Panc1 (cell line): Measurements from ENCODE around the gene TNRC6C. TPM values are rescaled to one million over a fixed set of nuclear protein-coding genes. Genes with fewer than 3 reads are reported as not detected.

Source experiments
- ATAC-seq: fragments of 200-7000 bp; cut with Tn5 transposase; 2 replicates; pipeline ENCODE4 v1.9.1; 2020; ENCODE audit warnings: mild to moderate bottlenecking, moderate library complexity
- BruUV-seq: library from RNA; stranded (reverse); fragments of 400-500 nt; replicated peaks from 2 replicates; lab custom pipeline; 2021; lab: Mats Ljungman, UMichigan
- CTCF ChIA-PET: fragments of 300-600 bp; sonication (Branson Sonifier 250); formaldehyde crosslinking; loops from one replicate; lab custom pipeline; 2022; ENCODE audit warnings: antibody characterized with exemption; lab: Charles Lee
- POLR2A ChIA-PET: fragments of 300-600 bp; sonication (Branson Sonifier 250); formaldehyde crosslinking; loops from one replicate; lab custom pipeline; 2022; ENCODE audit warnings: antibody characterized with exemption; lab: Charles Lee
- DNase-seq: peaks from one replicate; pipeline ENCODE4 v3.0.0-alpha.2; 2010; ENCODE audit warnings: low read depth, low spot score
- H3K27ac ChIP-seq: 2 replicates; pipeline ENCODE4 v1.5.1; 2011; ENCODE audit warnings: mild to moderate bottlenecking, low read length, inconsistent platforms
- H3K27me3 ChIP-seq: fragments of 200-500 bp; sonication (Bioruptor generic); 2 replicates; pipeline ENCODE4 v1.6.0; 2014; ENCODE audit warnings: low read length, inconsistent platforms; ENCODE audit not compliant: control insufficient read depth, insufficient read depth
- H3K36me3 ChIP-seq: fragments of 200-500 bp; sonication (Bioruptor generic); 2 replicates; pipeline ENCODE4 v1.5.1; 2014; ENCODE audit warnings: inconsistent platforms, mild to moderate bottlenecking, low read length, moderate library complexity; ENCODE audit not compliant: control insufficient read depth, insufficient read depth
- H3K4me1 ChIP-seq: 2 replicates; pipeline ENCODE4 v1.5.1; 2011; ENCODE audit warnings: inconsistent platforms, mild to moderate bottlenecking, low read length, moderate library complexity; ENCODE audit not compliant: control insufficient read depth, insufficient read depth
- H3K4me3 ChIP-seq, 2 experiments: 2 replicates each; pipeline ENCODE4 v1.5.1; 2011 to 2012; ENCODE audit warnings: low read depth in 2 of 2, low read length in 2 of 2, mild to moderate bottlenecking in 2 of 2, inconsistent platforms in 1 of 2, moderate library complexity in 1 of 2
- H3K9me3 ChIP-seq: fragments of 200-500 bp; sonication (Bioruptor generic); 2 replicates; pipeline ENCODE4 v1.5.1; 2014; ENCODE audit warnings: low read depth, mild to moderate bottlenecking, inconsistent platforms, low read length, moderate library complexity; ENCODE audit not compliant: control insufficient read depth, insufficient read depth
- POLR2AphosphoS5 ChIP-seq: IDR thresholded peaks from 2 replicates; pipeline ENCODE4 v1.6.1; 2012; ENCODE audit warnings: mild to moderate bottlenecking, low read depth, low read length, moderate library complexity
- SIN3A ChIP-seq: IDR thresholded peaks from 2 replicates; pipeline ENCODE4 v1.6.1; 2012; ENCODE audit warnings: low read depth, mild to moderate bottlenecking, low read length, moderate library complexity, borderline replicate concordance; ENCODE audit not compliant: insufficient read depth
- TCF7L2 ChIP-seq: IDR thresholded peaks from 2 replicates; pipeline ENCODE4 v1.6.1; 2011; ENCODE audit warnings: mild to moderate bottlenecking, low read depth, low read length, inconsistent platforms
- in situ Hi-C: cut with HindIII; loops from 2 replicates; pipeline ENCODE4 v1.10.0; 2016; ENCODE audit warnings: low sequenced_read_pairs, low pct_unique_long_range_greater_than_20kb
- intact Hi-C: fragments of 100-400 bp; cut with micrococcal nuclease; formaldehyde crosslinking; loops from one replicate; pipeline ENCODE4 v1.10.0; 2022; ENCODE audit not compliant: unreplicated experiment
- total RNA-seq: library from RNA; stranded (reverse); gene quantifications from one replicate; pipeline ENCODE4 v1.2.1, GENCODE V29; 2021; ENCODE audit not compliant: unreplicated experiment
- TF ChIP-seq, protein P1 (sequence below): fragments of 450-650 bp; IDR thresholded peaks from 2 replicates; pipeline ENCODE4 v1.5.1; 2017; ENCODE audit warnings: mild to moderate bottlenecking
- TF ChIP-seq, protein P2 (sequence below), 2 experiments: IDR thresholded peaks; 2 replicates each; pipeline ENCODE4 v1.6.1; 2011 to 2012; ENCODE audit warnings: low read depth in 2 of 2, control low read depth in 1 of 2, low read length in 1 of 2, mild to moderate bottlenecking in 1 of 2, moderate library complexity in 1 of 2; ENCODE audit not compliant: insufficient read depth in 1 of 2

The TNRC6C gene
- total RNA-seq, 1 experiment from 2014 or later, result 10.1 TPM

DNA sequence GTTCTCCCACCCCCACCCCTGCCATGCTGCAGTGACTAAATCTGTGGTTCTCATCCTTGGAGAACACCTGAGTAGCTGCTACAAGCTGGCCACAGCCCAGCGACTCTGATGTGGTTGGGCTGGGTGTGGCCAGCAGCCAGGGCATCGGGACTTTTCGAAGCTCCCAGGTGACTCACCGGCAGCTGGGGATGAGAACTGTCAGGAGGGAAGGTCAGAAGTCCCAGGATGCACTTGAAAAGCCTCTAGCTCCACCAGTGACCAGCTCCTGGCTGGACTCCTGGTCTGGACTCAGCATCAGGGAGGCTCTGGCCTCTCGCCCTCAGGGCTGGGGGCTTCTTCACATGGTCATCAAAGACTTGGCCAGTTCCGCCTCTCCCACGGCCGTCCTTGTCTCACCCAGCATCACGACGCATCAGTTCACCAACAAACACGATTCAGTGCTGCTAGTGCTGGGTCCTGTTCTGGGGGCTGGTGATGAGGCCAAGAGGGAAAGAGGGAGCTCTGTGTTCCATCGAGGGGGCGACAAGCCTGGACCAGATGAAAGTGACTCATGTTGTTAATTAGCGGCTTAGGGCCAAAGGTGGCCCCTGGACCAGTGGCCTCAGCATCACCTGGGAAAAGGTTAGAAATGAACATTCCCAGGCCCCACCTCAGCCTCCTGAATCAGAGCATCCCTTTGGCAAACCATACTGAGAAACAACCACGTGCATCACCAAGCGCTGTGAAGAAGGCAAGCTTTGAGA lies 183.8 kb downstream of the TNRC6C start:
- no peaks in the 10 kb centered on the region for H3K27me3 ChIP-seq
- in situ Hi-C loops (no loop called here), intact Hi-C loops (no loop called here)
- H3K9me3 ChIP-seq, result no peaks in the 10 kb centered on the region
- BruUV-seq, result no TSS peak
- peak; percentile 83 for TF ChIP-seq TCF7L2
- TF ChIP-seq, protein P1, sequence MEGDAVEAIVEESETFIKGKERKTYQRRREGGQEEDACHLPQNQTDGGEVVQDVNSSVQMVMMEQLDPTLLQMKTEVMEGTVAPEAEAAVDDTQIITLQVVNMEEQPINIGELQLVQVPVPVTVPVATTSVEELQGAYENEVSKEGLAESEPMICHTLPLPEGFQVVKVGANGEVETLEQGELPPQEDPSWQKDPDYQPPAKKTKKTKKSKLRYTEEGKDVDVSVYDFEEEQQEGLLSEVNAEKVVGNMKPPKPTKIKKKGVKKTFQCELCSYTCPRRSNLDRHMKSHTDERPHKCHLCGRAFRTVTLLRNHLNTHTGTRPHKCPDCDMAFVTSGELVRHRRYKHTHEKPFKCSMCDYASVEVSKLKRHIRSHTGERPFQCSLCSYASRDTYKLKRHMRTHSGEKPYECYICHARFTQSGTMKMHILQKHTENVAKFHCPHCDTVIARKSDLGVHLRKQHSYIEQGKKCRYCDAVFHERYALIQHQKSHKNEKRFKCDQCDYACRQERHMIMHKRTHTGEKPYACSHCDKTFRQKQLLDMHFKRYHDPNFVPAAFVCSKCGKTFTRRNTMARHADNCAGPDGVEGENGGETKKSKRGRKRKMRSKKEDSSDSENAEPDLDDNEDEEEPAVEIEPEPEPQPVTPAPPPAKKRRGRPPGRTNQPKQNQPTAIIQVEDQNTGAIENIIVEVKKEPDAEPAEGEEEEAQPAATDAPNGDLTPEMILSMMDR, result no peak
- H3K36me3 ChIP-seq, result no peaks in the 10 kb centered on the region
- POLR2A ChIA-PET, result interaction anchor here (1.2 kb wide), 1 partner anchor 27 kb away, joined by 3 read pairs; no protein-coding TSS in a partner anchor
- ATAC-seq (peak; percentile 2; the same call in 1 of the 2 replicates), DNase-seq (no peak)
- H3K4me3 ChIP-seq, result 0 out of 4 replicates have a peak overlapping the region, but pooled peaks of 1 of the 2 experiments have one; percentile 20
- peaks cover 39% of the 10 kb centered on the region for H3K4me1 ChIP-seq
- H3K27ac ChIP-seq, result peak overlapping the region; percentile 49
- CTCF ChIA-PET, result interaction anchor here (1.2 kb wide), 1 partner anchor 57 kb away, joined by 3 read pairs; no protein-coding TSS in a partner anchor

DNA sequence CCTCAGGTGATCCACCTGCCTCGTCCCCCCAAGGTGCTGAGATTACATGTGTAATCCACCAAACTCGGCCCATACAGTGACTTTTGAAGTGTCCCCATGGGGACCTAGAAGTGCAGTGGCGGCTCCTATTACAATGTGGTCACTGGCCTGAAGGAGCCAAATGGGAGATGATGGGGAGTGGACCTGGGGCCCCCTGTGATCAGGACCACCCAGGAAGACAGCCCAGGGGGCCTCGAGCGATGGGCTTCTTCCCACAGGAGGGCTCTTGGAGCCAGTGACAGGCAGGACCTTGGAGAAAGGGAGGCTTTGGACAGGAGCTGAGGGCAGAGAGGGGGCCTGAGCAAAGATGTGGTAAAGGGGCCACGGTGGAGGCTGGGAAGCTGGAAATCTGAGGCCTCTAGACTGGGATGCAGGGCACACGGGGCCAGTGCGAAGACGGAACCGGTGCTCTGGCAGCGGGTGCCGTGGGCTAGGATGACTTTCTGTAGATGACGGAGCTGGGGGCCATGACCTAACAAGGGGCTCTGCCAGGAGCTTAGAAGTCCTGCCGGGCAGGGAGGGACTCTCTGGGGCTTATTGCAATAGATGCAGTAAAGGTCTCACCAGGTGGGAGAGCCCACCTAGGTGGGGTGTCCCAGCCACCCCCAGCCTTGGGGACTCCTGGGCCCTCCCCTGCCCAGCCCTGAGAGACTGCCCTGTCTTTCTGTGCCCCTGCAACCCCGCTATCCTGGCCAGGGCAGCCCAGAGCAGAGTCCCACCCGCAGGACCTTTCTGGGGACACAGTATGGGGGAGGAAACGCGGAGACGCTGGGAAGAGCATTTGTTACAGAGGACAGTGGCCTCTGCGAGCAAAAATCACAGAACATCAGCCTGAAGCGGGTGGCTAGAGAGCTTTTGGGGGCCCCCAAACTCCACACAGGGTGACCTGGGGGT lies 185.0 kb downstream of the TNRC6C start:
- BruUV-seq, result no TSS peak
- Histone ChIP-seq H3K36me3 (no peaks in the 10 kb centered on the region), H3K4me3 (no peak overlapping the region), H3K27ac (peak overlapping the region; percentile 76), H3K4me1 (peaks cover 39% of the 10 kb centered on the region), H3K27me3 (no peaks in the 10 kb centered on the region), H3K9me3 (no peaks in the 10 kb centered on the region)
- intact Hi-C loops, result no loop called here
- CTCF ChIA-PET, result interaction anchor here (1.2 kb wide), 1 partner anchor 59 kb away, joined by 3 read pairs; no protein-coding TSS in a partner anchor
- ATAC-seq (no peak), DNase-seq (no peak)
- POLR2A ChIA-PET, result interaction anchor here (0.5 to 1.2 kb wide), 3 partner anchors 21 to 139 kb away, joined by 3 read pairs; no protein-coding TSS in a partner anchor
- TF ChIP-seq SIN3A (no peak), TCF7L2 (no peak), POLR2AphosphoS5 (no peak)
- TF ChIP-seq, protein P1, result no peak
- TF ChIP-seq, protein P2, sequence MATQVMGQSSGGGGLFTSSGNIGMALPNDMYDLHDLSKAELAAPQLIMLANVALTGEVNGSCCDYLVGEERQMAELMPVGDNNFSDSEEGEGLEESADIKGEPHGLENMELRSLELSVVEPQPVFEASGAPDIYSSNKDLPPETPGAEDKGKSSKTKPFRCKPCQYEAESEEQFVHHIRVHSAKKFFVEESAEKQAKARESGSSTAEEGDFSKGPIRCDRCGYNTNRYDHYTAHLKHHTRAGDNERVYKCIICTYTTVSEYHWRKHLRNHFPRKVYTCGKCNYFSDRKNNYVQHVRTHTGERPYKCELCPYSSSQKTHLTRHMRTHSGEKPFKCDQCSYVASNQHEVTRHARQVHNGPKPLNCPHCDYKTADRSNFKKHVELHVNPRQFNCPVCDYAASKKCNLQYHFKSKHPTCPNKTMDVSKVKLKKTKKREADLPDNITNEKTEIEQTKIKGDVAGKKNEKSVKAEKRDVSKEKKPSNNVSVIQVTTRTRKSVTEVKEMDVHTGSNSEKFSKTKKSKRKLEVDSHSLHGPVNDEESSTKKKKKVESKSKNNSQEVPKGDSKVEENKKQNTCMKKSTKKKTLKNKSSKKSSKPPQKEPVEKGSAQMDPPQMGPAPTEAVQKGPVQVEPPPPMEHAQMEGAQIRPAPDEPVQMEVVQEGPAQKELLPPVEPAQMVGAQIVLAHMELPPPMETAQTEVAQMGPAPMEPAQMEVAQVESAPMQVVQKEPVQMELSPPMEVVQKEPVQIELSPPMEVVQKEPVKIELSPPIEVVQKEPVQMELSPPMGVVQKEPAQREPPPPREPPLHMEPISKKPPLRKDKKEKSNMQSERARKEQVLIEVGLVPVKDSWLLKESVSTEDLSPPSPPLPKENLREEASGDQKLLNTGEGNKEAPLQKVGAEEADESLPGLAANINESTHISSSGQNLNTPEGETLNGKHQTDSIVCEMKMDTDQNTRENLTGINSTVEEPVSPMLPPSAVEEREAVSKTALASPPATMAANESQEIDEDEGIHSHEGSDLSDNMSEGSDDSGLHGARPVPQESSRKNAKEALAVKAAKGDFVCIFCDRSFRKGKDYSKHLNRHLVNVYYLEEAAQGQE (IDR thresholded peaks at IDR 0.05; ENCODE audit: insufficient read depth in 1 of 2, low read depth in 2 of 2, low read length in 1 of 2), result no peak
- in situ Hi-C loops, result no loop called here
